GM04504 (cell line): ENCODE measurements around the gene GATA5.
"Not testable (repeated sequence)": the region's sequence is repeated elsewhere in the genome, so short reads cannot be mapped to it uniquely, and the experiment has no call there.

Experiments
- DNase-seq: peaks from one replicate; pipeline ENCODE4 v3.0.0-alpha.2; 2012; ENCODE audit warnings: low read depth

Gene GATA5

DNA sequence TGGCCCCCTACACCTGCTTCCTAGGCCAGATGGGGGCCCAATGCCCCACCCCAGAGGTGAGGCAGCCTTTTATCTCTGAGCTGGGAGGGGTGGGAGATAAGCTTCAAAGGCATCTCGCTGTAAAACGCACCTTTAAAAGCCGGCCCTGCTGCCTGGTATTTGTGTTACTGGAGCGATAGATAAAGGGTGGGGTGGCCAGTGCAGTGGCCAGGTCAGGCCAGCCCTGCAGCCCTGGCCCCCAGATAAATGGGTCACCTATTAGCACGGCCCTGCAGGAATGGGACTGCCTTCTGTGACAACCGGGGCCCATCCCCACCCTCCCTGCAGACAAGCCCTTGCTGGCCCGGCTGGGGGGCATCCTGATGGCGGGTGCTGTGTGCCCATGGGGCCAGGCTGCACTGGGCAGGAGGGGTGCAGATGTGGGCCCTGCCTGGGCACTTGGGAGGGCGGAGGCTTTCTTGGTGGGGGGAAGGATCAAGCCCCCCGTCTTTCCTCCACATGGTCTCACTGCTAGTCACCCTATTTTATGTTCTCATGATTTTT lies 45.4 kb downstream of the GATA5 start:
- no peak for DNase-seq

DNA sequence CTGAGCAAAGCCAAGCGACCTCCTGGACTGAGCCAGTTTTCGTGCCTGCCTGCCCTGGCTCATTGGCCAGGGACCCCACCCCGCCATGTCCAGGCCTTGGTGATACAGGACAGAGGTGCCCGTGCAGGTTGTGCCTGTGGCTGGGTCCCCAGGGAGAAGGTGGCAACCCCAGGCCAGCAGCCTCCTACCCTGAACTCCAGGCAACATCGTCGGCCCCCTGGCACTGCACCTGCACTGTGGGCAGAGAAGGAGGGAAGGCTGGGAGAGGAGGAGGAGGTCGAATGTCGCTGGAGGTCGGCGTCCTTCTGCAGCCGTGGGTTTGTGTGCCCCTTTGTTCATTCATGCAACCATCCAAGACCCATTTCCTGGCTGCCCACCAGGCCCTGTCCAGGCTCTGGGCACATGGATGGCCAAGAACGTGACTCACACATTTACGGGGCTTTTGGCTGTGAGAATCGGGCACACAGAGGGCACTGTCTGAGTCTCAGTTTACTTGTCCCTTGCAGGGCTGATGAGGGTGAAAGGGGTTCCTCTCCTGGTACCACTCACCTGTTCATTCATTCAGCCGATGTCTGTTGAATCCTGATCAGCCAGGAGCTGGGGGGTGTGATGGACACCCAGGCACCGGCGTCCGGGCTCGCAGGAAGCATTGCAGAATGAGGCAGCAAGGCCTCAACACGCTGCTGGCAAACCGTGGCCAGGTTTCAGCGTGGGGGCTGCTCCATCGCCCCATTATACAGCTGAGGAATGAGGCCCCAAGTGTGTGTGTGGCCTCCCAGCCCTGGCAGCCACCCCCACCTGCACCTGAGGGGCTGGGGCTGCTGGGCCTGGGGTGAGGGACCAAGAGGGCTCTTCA lies 46.1 kb downstream of the GATA5 start:
- no peak for DNase-seq

DNA sequence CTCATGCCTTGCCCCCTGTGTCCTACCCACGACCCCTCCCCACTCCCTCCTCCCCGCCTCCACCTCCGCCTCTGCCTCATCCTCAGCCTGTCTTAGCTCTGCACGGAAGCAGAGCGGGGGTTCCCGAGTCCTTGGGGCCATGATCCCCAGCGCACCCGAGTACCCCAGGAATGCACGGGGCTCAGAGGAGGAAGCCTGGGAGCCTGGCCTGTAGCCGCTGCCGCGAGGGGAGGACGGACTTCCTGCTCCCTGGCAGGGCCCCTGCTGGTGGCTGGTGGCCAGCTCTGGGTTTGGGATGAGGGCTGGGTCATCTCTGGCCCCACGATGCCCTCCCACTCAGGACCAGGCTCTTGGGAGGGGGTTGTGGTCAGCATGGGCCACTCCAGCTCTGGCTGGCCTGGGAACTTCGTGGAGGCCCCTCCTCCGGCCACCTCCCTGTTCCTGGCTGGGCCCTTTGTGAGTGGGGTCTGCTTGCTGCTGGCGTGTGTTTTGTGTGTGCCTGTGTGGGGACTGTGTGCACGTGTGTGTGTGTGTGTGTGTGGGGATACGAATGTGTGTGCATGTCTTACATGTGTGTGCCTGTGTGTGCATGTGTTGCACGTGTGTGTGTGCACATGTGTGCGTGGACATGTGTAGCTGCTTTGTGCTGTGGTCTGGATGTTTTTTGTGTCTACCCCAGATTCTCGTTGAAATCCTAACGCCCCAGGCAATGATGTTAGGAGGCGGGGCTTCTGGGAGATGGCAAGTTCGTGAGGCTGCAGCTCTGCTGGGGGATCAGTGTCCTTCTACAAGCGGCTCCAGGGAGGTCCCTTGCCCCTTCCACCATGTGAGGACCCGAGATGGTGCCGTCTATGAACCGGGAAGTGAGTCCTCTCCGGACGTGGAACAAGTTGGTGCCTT lies 47.1 kb downstream of the GATA5 start:
- DNase-seq = no peak

DNA sequence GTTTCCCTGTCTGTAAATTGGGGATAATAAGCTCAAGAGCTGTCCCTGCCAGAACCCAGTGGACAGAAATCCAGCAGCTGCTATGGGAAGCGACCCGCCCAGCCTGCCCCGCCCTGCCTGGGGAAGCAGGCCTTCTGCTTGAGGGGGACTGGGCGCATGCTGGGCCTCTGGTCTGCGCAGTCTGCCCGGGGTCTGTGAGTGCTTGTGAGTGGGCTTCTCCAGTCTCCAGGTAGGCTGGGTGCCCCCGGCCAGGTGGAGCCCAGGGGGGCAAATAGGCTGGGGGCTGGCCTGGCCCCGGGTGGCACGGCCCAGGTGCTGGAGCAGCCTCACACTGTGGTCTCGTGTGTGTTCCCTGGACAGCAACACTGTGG lies 47.8 kb downstream of the GATA5 start:
- no peak for DNase-seq

DNA sequence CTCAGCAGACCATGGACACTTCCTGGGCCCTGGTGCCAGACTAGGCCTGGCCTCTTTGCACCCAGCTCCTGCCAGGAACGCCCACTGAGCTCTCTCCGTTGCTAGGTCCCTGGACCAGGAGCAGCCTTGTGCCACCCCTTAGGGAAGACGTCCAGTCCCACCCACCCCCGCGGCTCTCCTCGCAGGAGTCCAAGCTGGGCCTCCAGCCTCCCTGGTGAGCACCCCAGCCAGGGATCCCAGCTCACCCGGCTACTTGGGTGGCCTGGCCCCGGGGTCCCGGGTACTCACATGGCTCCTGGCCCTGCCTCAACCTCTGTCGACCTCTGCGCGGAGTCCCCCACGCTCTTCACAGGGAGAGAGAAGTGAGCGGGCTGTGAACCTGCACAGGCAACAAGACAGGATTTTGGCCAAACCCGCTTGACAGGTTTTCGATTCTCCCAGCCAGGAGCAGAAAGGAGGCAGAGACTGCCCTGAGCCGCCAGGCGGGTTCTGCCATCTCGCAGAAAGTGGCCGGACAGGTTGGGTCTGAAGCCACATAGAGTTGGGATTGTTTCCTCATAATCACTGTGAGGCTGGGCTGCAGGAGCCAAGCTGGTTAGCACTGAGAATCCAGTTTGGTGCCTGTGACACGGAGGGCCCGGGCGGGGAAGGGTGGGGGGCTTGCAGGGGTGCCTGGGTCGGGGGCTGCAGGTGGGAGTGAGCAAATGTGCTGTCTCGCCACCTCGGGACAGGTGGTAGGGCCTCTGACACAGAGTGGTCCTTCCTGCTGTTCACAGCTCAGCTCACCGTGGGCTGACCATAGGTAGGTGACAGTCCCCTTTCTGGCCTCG lies 48.4 kb downstream of the GATA5 start, which contains the start of gene RBBP8NL:
Gene RBBP8NL (minus strand): TSS at position 368 of the 830 bp plus-strand sequence. CDS start 7,892 bp downstream, outside the sequence.
- DNase-seq = no peak

DNA sequence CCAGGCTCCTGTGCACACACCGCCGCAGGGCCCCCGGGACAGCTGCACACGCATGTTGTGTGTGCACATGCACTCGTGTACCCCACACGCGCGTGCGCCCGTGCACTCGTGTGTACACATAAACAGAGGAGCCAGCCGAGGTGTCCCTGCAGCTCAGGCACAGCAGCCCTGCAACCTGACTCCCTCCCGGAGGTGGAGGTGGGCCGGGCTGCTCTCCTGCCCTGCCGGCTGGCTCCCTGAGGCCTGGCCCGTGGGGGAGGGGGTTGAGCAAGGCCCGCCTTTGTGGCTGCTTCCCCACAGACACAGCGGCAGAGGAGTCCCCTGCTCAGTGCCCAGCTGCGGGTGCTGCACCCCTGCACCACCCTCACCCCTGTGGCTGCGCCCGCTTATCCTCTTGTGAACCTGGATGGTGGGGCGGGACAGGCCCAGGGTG lies 49.1 kb downstream of the GATA5 start:
- DNase-seq = no peak

DNA sequence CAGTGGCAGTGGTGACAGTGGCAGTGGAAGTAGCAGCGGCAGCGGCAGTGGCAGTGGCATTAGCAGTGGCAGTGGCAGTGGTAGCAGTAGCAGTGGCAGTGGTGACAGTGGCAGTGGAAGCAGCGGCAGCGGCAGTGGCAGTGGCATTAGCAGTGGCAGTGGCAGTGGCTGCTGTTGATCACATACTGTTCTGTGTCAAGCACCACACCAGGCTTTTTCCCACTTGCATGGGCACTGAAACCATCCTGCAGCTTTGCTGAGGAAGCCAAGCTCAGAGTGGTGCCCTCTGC lies 49.8 kb downstream of the GATA5 start:
- not testable (repeated sequence) for DNase-seq

DNA sequence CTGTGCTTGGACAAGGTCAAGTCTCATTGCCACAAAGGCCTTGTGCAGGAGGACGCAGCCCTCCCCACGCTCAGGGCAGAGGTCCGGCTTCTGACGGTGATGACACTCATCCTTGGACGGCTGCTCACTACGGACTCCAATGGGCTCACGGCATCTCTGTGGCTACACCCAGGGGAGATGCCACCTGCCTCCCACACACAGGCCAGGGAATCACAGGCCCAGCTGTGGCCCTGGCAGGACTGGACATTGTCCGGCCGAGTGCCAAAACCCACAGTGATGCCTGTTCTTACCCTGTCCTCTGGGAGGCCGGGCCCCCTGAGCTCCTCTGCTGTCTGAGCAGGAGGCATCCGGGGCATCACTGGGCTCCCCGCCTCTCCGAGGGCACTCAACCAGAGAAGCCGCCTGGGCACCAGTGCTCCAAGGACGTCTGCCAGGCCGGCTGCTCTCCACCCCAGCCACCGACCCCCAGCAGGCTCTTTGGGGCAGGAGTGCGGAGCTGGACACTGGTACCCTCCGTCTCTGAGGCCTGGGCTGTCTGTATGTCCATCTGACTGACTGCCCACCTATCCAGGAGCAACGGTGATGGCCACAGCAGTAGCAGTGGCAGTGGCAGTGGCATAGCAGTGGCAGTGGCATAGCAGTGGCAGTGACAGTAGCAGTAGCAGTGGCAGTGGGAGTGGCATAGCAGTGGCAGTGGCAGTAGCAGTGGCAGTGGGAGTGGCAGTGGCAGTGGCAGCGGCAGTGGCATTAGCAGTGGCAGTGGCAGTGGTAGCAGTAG lies 50.3 kb downstream of the GATA5 start:
- no peak for DNase-seq

DNA sequence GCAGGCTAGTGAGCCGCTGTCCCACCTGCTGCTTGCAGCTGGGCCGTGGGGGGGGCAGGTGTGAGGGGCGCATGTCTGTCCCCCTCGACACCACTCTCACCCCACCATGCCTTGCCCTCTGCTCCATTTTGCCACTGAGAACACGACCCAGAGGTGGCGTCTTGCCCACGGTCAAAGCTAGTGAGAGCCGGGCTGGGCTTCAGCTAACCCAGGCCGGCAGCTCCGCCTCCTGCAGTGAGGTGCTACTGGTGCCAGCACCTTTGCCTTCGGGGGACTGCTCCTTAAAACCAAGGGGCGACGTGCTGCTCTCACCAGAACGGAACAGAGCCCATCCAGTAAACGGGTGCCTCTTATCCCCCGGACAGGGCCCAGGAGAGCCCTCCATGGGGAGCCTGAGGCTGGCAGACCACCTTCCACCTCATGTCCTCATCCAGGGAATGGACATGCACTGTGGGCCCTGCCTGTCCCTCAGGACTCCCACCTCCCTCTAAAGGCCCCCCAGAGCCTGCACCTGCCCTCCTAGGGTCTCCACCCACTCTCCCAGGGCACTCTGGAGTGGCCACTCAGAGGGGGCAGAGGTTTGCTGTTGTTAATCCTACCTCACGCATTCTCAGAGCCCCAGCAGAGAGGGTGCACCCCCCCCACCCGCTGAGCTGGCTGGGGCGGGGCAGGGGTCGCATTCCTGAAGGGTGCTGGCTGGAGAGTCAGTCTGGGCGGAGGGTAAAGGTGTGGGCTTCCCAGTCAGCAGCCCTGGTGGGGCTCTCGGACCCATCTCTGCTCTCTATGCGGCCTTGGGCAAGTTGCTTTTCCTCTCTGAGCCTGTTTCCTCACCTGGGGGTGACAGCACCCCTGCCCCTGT lies 51.3 kb downstream of the GATA5 start:
- no peak for DNase-seq

DNA sequence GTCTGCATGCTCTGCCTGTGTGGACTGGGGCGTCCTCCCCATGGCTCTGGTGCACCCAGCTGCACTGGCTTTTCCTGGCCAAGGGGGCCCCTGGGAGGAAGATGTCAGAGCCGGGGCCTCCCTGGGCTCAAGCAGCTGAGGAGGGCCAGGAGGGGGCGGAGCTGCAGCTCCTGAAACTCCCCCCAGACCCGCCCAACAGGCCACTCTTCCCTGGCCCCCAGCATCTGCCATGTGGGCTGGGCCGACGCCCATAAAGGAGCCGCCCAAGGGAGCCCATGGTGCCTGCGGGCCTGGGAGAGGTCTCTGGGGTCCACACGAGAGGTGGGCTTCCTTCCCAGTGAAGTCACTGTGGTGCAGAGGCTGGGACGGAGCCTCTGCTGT lies 52.5 kb downstream of the GATA5 start:
- no peak for DNase-seq

DNA sequence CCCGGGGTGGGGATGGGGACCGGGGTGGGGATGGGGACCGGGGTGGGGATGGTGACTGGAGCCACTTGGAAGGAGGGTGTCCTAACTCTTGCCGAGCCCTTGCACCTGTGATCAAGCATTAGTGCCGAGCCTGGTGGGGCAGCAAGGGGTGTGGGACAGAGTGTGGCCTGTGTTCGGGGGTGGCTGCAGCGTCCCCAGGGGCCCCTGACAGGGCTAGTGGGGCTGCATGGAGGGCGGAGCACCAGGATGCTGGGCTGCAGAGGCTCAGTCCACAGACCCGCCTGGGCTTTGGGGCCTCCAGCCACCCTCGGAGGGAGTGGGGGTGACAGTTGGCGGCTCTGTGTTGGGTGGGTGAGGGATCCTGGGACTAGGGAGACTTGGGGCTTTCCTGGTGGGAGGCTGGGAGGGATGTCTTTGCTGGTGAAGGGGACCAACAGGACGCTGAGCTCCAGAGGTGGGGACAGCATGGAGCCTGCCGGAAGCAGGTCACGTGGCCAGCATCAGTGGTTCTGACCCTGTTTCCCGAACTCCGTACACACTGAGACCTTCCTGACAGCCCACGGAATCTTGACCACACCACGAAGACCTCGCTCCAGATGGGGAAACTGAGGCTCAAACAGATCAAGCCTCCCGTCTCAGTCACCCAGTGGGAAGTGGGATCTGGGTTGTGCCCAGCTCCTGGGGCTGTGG lies 53.0 kb downstream of the GATA5 start:
- DNase-seq = no peak

DNA sequence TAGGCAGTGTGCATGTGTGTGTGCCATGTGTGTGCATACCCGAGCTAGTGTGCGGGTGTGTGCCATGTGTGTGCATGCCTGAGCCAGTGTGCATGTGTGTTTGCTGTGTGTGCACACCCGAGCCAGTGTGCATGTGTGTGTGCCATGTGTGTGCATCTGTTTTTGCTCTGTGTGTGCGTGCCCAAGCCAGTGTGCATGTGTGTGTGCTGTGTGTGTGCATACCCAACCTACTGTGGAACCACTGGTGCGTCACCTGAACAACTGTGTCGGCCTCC lies 54.1 kb downstream of the GATA5 start:
- no peak for DNase-seq

DNA sequence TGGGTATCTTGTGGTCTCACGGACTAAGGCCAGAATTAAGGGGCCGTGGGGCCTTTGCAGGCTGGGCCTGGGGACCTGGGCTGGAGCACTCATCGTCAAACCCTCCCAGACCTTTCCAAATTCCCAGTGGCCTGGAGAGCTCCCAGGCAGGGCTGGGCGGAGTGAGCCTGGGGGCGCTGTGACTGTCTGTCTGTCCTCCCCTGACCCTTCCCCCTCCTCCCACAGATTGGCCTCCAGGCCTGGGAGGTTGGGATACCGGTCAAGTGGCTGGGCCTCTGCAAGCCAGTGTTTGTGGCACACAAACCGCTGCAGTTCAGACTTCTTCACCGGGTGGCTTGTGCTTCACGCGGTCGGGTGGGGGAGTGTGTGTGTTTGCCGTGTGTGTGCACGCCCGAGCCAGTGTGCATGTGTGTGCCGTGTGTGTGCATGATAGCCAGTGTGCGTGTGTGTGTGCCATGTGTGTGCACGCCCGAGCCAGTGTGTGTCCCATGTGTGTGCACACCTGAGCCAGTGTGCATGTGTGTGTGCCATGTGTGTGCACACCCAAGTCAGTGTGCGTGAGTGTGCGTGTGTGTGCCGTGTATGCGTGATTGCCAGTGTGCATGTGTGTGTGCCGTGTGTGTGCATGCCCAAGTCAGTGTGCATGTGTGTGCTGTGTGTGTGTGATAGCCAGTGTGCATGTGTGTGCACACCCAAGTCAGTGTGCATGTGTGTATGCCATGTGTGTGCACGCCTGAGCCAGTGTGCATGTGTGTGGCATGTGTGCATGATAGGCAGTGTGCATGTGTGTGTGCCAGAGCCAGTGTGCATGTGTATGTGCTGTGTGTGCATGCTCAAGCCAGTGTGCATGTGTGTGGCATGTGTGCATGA lies 54.7 kb downstream of the GATA5 start:
- DNase-seq = no peak

DNA sequence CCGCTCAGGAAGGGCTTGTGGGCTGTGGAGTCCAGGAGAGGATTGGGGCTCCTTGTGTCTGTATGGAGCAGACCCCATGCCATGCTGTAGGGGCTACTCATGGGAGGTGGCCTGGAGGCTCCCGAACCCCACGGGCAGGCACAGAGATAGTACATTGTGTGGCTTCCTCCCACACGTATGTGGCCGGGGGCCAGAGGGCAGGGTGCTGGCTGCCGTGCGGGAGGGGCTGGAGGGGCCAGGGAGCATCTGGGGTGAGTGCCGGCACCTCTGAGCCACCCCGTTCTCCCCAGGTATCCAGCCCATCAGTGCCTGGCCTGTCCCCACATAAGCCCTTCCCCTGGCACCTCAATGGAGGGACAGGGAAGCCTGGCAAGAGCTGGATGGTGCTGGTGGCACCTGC lies 56.0 kb downstream of the GATA5 start:
- DNase-seq = no peak

DNA sequence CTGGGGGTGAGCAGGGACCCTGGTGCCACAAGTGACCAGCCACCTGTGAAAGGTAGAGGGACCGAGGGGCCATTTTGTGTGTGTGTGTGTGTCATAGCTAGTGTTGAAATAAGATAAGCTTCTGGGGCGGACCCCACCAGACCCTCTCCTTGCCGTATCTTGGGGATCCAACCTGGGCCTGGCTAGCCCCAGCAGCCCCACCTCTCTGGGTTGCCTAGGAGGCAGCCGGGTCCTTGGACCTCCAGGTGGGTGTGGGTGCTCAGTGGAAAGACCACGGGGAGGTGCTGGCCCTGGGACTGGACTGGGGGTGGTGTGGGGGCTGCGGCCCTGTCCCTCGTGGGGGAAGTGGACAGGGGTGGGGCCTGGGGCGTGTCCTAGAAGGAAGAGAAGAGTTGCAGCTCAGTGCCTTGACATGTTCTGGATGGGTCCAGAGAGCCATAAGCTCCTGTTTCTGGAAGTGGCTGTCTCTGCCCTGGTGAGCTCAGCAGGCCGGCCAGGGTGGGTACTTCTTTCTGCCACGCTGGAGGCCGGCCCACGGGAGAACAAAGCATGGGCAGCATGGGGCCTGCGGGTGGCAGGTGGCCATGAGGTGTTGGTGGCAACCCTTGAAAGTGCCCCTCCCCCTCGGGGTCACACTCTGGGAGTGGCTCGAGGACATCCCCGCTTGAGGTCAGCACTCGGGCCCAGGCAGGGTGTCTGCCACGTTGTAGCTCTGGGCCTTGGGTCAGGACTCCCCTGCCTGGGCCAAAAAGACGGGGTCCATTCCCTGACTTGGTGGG lies 56.9 kb downstream of the GATA5 start:
- DNase-seq = no peak

DNA sequence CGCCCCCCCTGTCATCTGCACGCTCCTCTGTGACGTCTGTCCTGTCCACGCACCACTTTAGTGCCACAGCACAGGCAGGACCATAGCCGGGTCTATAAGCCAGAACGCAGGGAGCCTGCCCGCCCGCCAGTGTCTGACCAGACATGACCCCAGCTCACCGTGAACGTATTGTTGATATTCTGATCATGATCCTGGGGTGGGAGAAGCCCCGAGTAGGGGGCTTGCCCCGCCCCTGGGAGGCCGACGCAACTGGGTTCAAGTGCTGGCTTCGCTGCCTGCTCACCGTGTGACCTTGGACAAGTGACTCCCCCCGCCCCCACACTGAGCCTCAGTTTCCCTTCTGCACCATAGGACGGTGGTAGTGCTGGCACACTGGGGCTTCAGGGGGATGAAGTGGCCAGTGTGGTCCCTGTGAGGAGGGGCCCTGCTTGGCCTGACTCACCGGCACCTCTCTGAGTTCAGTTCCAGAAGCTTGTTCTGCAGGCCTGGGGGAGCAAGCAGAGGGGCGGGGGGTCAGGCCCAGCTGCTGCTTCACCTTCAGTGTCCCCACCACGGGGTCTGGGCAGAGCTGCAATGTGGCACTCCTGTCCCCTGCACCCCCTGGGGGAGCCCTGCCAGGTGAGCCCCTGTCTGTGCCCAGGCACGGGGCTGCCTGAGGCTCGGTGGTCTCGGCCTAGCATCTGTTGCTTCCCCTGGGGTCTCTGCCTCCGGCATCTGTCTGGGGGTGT lies 57.6 kb downstream of the GATA5 start:
- no peak for DNase-seq
